Measurements from ENCODE around the gene CYP26B1. TPM values are rescaled to one million over a fixed set of nuclear protein-coding genes. Genes with fewer than 3 reads are reported as not detected.
"Not testable (repeated sequence)": the region's sequence is repeated elsewhere in the genome, so short reads cannot be mapped to it uniquely, and the experiment has no call there.

Gene CYP26B1
- total RNA-seq, 8 experiments from 2014 or later = 1.7 to 272 (median 6.0) TPM

DNA sequence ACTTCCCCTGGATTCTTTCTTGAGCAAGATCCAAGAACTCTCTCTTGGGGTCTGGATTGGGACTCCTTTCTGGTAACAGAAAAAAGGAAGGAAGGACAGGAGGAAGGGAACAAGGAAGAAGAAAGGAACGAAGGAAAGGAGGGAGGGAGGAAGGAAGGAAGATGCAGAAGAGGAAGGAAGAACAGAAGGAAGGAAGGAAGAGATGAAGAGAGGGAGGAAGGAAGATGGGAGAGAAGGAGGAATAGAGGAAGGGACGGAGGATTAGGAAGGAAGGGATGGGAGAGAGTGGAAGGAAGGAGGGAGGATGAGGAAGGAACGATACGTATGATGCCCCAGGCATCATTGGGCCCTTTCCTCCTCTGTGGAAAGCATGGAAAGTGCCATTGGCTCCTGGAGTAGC is 58.6 kb downstream of the CYP26B1 start:
- ATAC-seq (replicated peaks in 6 of 8) = no peak
- in situ Hi-C loops (cut with MboI; ENCODE audit: low pct_unique_long_range_greater_than_20kb in 2 of 9, low sequenced_read_pairs in 9 of 9, unreplicated experiment in 9 of 9) = no loop called here
- 72 to 100% (median 89%) methylated on average over 2 to 4 of the region's 4 CpGs; no CpG with 5 or more reads in 1 of the 10 experiments for WGBS, 10 experiments

DNA sequence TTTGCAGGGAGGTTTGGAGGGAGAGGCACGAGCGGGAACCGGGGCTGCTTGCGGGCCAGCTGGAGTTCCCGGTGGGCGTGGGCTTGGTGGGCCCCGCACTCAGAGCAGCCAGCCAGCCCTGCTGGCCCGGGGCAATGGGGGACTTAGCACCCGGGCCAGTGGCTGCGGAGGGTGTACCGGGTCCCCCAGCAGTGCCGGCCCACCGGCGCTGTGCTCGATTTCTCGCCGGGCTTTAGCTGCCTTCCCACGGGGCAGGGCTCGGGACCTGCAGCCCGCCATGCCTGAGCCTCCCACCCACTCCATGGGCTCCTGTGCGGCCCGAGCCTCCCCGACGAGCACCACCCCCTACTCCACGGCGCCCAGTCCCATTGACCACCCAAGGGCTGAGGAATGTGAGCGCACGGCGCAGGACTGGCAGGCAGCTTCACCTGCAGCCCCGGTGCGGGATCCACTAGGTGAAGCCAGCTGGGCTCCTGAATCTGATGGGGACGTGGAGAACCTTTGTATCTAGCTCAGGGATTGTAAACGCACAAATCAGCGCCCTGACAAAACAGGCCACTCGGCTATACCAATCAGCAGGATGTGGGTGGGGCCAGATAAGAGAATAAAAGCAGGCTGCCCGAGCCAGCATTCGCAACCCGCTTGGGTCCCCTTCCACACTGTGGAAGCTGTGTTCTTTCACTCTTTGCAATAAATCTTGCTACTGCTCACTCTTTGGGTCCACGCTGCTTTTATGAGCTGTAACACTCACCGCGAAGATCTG is 60.6 kb downstream of the CYP26B1 start:
- H3K27ac ChIP-seq; H3K4me3 ChIP-seq; in situ Hi-C loops (cut with MboI; ENCODE audit: low pct_unique_long_range_greater_than_20kb in 2 of 9, low sequenced_read_pairs in 9 of 9, unreplicated experiment in 9 of 9); ATAC-seq (replicated peaks in 6 of 8); H3K4me1 ChIP-seq (replicated peaks in 1 of 2): not testable (repeated sequence)
- WGBS, 10 experiments = 47 to 95% (median 80%) methylated on average over 3 of the region's 41 CpGs; no CpG with 5 or more reads in 7 of the 10 experiments

More for the DNA sequence above, 58.6 kb downstream of the CYP26B1 start:
- Histone ChIP-seq H3K4me3 (no peak overlapping the region), H3K27ac (no peak overlapping the region), H3K4me1 (replicated peaks in 1 of 2) (peaks cover 0 to 5% of the 10 kb centered on the region in 2 donors)

DNA sequence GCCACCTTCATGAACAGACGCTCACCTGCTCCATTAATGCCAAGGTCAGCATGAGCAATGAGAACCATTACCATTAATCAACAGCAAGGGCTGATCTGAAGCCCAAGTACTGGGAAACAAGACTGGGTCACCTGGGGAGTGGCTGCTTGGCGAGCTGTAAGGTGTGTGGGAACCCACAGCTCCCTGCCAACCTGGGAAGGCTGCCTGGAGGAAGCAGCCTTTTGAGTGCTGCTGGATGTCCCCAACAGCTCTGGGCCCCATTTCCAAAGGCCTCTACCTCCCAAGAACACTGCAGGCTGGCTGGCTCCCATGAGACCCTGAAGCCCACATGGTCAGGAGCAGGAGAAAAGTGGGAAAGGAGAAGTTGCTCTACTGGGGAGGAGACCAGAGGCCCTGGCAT is 62.1 kb downstream of the CYP26B1 start:
- in situ Hi-C loops (cut with MboI; ENCODE audit: low pct_unique_long_range_greater_than_20kb in 2 of 9, low sequenced_read_pairs in 9 of 9, unreplicated experiment in 9 of 9) = no loop called here
- Histone ChIP-seq H3K4me3 (no peak overlapping the region), H3K27ac (no peak overlapping the region), H3K4me1 (replicated peaks in 1 of 2) (no peaks in the 10 kb centered on the region)
- ATAC-seq (replicated peaks in 6 of 8) = no peak
- 67 to 88% (median 80%) methylated on average over 1 of the region's 2 CpGs; no CpG with 5 or more reads in 7 of the 10 experiments for WGBS, 10 experiments

DNA sequence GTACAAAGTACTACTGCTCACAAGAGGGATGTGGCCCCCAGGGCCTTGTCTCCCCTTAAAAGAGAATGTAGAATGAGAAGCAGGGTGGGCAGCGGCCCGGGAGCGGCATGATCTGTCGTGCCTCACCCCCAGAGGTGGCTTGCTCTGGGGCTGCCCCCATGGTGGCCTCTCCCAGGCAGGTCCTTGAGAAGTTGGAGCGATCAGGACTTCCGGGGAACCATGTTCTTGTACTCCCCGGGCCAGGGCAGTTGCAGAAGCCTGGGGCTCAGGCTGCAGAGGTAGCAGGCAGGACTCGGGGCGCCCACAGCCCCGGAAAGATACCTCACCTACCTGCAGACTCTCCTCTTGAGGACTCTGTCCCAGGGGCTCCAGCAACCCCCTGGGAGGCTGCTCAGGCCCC is 62.6 kb downstream of the CYP26B1 start:
- H3K4me1 ChIP-seq (replicated peaks in 1 of 2) = no peaks in the 10 kb centered on the region
- in situ Hi-C loops (cut with MboI; ENCODE audit: low pct_unique_long_range_greater_than_20kb in 2 of 9, low sequenced_read_pairs in 9 of 9, unreplicated experiment in 9 of 9) = no loop called here
- no peak for ATAC-seq (replicated peaks in 6 of 8)
- WGBS, 10 experiments = 83 to 100% (median 95%) methylated on average over 1 to 6 of the region's 10 CpGs; no CpG with 5 or more reads in 5 of the 10 experiments
- no peak overlapping the region for H3K4me3 ChIP-seq
- no peak overlapping the region for H3K27ac ChIP-seq

DNA sequence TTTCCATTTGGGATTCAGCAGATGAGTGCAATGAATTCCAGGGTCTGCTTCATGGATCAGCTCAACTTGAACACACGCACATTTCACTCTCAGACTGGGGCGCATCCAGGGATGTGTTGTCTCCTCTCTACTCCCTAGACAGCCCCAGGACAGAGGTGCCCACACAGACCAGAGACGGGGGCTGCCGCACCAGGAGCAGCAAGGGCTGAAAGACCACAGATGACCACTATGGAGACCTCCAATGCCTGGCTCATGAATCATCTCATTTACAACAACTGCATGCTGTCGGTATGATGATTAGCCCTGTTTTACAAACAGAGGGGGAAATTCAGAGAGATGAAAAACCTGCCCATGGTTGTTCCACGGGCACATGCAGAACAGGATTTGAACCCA is 63.1 kb downstream of the CYP26B1 start:
- no peak for ATAC-seq (replicated peaks in 6 of 8)
- no peak overlapping the region for H3K4me3 ChIP-seq
- H3K27ac ChIP-seq = no peak overlapping the region
- in situ Hi-C loops (cut with MboI; ENCODE audit: low pct_unique_long_range_greater_than_20kb in 2 of 9, low sequenced_read_pairs in 9 of 9, unreplicated experiment in 9 of 9) = no loop called here
- 56 to 100% (median 82%) methylated on average over 2 to 5 of the region's 6 CpGs; no CpG with 5 or more reads in 4 of the 10 experiments for WGBS, 10 experiments
- no peaks in the 10 kb centered on the region for H3K4me1 ChIP-seq (replicated peaks in 1 of 2)

DNA sequence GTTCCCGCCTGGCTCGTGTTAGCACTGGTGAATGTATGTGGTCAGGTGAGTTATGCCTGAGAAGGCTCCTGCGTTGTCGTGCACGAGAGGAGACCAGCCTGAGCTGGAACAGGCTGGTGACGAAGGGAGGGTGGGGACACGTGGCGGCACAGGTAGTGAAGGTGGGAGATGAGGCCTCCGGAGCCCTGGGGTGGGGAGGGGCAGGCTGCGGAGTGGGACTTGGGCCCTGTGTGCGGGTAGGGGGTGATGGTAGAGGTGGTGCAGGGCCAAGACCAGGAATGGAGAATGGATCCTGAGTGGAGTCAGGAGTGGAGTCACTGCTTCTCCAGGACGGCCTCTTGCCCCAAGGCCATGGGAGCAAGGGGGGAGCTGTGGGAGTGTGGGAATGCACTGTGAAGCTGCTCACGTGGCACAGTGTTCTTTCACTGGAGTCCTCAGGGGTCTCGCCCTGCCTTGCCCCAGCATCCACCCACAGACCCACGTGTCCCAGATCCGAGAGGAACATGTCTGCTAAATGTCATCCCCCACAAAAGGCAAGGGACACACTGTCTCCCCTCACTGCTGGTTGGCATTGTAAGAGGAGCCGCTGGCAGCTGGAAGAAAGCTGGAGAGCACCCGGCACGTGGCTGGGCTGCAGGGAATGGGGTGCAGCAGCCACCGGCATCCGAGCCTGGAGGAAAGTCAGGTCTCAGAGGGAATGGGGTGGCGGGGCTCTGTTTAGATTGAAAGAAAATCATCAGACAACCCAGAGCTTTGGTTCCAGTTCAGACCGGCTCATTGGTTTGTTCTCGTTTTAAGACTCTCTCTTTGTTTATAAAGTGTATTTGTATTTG is 63.7 kb downstream of the CYP26B1 start:
- WGBS, 10 experiments = 47 to 92% (median 68%) methylated on average over 2 to 5 of the region's 24 CpGs; no CpG with 5 or more reads in 3 of the 10 experiments
- Histone ChIP-seq H3K4me3 (no peak overlapping the region), H3K4me1 (replicated peaks in 1 of 2) (no peaks in the 10 kb centered on the region), H3K27ac (no peak overlapping the region)
- ATAC-seq (replicated peaks in 6 of 8) = no peak
- in situ Hi-C loops (cut with MboI; ENCODE audit: low pct_unique_long_range_greater_than_20kb in 2 of 9, low sequenced_read_pairs in 9 of 9, unreplicated experiment in 9 of 9) = no loop called here

DNA sequence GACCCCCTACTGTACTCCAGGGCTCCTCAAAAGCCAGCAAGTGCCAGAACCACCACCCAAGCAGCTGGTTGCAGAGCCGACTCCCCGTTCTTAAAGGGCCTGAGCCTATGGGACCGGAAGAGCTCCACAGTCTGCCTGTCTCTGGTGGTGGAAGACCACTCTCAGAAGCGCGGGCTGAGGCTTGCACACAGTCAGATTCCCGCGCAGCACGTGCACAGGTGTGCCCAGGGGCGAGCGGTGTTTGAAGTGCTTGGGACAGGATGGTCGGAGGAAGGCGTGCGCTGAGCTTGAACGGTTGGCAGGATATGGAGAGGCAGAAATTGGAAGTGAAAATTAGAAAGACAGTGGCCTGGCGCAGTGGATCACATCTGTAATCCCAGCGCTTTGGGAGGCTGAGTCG is 64.8 kb downstream of the CYP26B1 start:
- ATAC-seq (replicated peaks in 6 of 8) = no peak
- Histone ChIP-seq H3K4me3 (no peak overlapping the region), H3K27ac (no peak overlapping the region), H3K4me1 (replicated peaks in 1 of 2) (no peaks in the 10 kb centered on the region)
- in situ Hi-C loops (cut with MboI; ENCODE audit: low pct_unique_long_range_greater_than_20kb in 2 of 9, low sequenced_read_pairs in 9 of 9, unreplicated experiment in 9 of 9) = no loop called here
- 60 to 100% (median 94%) methylated on average over 1 to 6 of the region's 17 CpGs; no CpG with 5 or more reads in 3 of the 10 experiments for WGBS, 10 experiments

DNA sequence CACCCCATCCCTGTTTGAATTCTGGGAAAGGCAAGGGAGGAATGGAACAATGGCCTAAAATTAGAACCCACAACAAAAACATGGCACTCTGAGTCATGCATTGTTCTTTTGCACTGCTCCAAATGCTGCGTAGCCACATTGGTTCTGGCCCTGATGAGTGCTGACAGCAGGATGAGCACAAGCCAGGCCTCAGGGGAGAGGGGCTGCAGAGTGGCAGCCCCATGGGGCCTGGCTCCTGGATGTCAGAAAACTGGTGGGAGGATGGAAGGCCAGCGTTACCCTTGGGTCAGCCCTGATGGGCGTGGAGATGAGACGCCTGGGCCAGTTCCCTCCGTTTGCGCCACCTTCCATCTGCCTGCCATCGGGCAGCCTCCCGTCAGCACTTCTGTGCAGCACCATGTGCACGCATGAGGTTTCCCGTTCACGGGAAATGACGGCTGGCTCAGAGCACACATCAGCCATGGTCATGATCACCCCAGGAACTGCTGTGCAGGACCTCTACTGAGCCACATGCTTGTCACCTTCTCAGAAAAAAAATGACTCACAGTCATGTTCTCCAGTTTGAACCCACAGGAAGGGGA is 65.6 kb downstream of the CYP26B1 start:
- peak in 2 of 8 experiments; percentile 58 to 67 for ATAC-seq (replicated peaks in 6 of 8)
- H3K4me1 ChIP-seq (replicated peaks in 1 of 2) = no peaks in the 10 kb centered on the region
- in situ Hi-C loops (cut with MboI; ENCODE audit: low pct_unique_long_range_greater_than_20kb in 2 of 9, low sequenced_read_pairs in 9 of 9, unreplicated experiment in 9 of 9) = no loop called here
- WGBS, 10 experiments = 29 to 79% (median 63%) methylated on average over 2 to 7 of the region's 12 CpGs; no CpG with 5 or more reads in 6 of the 10 experiments
- no peak overlapping the region for H3K27ac ChIP-seq
- no peak overlapping the region for H3K4me3 ChIP-seq

DNA sequence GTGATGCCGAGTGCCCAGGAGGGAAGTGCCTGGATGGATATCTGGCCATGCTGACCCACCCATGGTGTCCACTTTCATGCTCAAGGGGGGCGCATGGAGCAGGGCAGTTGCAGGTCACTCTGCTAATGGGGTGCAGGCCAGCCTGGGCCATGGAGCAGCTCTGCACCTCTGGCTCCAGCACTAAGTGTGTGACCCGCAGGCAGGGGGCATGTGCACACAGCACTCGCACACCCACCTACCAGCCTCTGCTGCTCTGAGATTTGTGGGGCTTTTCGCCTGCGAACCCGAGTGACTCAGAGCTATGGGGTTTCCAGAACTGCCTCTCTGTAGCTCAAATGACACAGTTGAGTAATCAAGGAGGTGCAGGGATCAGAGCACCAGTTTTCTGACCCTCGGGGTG is 66.2 kb downstream of the CYP26B1 start:
- H3K4me1 ChIP-seq (replicated peaks in 1 of 2) = no peaks in the 10 kb centered on the region
- in situ Hi-C loops (cut with MboI; ENCODE audit: low pct_unique_long_range_greater_than_20kb in 2 of 9, low sequenced_read_pairs in 9 of 9, unreplicated experiment in 9 of 9) = no loop called here
- no peak overlapping the region for H3K27ac ChIP-seq
- ATAC-seq (replicated peaks in 6 of 8) = peak in 2 of 8 experiments; percentile 53 to 67
- H3K4me3 ChIP-seq = no peak overlapping the region
- WGBS, 10 experiments = 80 to 100% (median 90%) methylated on average over 1 to 3 of the region's 8 CpGs; no CpG with 5 or more reads in 5 of the 10 experiments

DNA sequence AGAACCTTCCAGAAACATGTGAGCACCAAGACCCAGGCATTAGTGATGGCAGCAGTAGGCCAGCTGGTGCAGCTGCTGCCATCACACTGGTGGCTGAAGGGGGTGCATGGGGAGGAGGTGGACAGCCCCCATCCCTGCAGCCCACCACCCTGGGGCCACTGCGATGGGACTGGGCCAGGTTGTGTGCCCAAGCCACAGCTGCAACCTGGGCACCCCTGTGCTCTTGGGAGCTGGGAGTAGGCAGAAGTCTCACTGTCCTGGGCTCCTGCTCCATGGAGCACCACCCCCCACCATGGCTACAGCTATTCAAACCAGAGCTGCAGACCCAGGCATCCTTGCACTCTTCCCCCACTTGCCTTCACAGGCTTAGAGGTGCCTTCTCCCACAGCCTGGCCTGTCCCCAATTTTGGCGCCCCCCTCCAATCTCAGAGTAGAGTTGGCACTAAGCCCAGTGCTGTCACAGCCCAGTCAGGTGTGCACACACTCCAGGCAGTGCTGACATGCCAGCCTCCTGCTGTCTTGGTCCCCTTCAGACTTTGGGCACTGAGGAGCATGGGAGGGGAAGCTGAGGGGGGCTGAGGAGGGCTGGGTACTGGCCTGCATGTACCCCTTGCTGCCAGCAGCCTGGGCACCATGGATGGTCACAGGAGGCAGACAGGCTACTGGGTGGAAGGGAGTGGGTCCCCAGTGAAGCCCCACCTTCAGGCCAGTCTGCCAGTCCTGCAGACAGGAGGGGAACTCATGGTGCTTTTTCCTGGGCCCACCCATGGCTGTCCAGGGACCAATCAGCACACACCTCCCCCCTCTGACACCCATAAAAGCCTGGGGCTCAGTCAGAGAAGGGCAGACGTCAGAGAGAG is 67.1 kb downstream of the CYP26B1 start:
- peak in 3 of 8 experiments; percentile 11 to 49 (median 21) for ATAC-seq (replicated peaks in 6 of 8)
- 50% methylated on average over 1 of the region's 3 CpGs; no CpG with 5 or more reads in 9 of the 10 experiments for WGBS, 10 experiments
- in situ Hi-C loops (cut with MboI; ENCODE audit: low pct_unique_long_range_greater_than_20kb in 2 of 9, low sequenced_read_pairs in 9 of 9, unreplicated experiment in 9 of 9) = no loop called here
- Histone ChIP-seq H3K4me3 (no peak overlapping the region), H3K27ac (no peak overlapping the region), H3K4me1 (replicated peaks in 1 of 2) (no peaks in the 10 kb centered on the region)
